Measurements from ENCODE around the gene FAM53B.

- TF ChIP-seq POLR2A (IDR thresholded peaks at IDR 0.05; ENCODE audit: low read length) (no peak), GATA1 (IDR thresholded peaks at IDR 0.05; ENCODE audit: low read depth, low read length) (no peak)
Observed at GRCh38 chr10:124713679-124714255, 30.4 kb downstream of the FAM53B start.

Data from erythroblast (primary cell).